COLO668 (cell line): ENCODE measurements around the gene FGF7.
A peak's percentile ranks its signal among the peaks of the same experiment; 100 is the strongest.
"Not testable (repeated sequence)": the region's sequence is repeated elsewhere in the genome, so short reads cannot be mapped to it uniquely, and the experiment has no call there.

Experiments used
- DNase-seq: peaks from one replicate; lab custom pipeline; 2025; ENCODE audit not compliant: unreplicated experiment; lab: John Stamatoyannopoulos, UW

Gene FGF7

DNA sequence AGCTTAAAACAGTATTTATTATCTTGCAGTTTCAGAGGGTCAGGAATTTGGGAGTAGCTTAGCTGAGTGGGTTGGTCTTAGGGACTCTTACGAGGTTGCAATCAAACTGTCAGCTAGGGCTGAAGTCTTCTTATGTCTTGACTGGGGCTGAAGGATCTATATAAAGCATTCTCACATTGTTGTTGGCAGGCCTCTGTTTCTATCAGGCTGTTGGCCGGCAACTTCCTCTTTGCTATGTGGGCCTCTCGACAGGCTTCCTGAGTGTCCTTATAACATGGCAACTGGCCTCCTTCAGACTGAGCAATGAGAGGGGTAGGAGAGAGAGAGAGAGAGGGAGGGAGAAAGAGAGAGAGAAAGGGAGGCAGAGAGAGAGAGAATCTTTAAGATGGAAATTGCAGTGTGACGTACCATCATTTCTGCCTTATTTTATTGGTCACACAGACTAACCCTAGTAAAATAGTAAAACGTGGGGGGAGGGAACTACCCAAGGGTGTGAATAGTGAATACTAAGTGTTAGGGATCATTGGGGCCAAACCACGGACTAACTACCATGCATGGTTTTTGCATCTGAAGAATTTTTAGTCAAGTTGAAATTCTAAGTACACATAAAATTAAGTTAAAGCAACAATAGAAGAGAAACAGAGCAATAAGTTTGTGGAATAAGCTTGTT is 16.1 kb downstream of the FGF7 start:
- no peak for DNase-seq

- no peak for DNase-seq
Measured at GRCh38 chr15:49439678-49440395, 16.8 kb downstream of the FGF7 start.

DNA sequence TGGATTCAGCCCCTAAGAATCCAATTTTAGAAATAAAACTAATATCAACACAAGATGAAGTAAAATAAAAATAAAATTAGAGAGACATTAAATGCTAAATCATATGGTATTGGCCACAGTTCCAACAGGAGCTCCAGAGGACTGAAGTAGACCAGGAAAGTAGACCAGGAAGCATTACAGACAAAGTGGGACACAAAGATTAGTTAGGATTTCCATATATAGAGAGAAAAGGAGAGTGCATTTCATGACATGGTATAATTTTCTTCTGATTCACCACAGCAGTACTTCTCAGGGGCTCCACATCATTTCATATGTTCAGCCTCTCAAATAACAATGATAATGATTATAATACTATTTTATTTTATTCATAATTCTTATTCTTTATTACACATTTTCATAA is 18.3 kb downstream of the FGF7 start:
- DNase-seq, result no peak

DNA sequence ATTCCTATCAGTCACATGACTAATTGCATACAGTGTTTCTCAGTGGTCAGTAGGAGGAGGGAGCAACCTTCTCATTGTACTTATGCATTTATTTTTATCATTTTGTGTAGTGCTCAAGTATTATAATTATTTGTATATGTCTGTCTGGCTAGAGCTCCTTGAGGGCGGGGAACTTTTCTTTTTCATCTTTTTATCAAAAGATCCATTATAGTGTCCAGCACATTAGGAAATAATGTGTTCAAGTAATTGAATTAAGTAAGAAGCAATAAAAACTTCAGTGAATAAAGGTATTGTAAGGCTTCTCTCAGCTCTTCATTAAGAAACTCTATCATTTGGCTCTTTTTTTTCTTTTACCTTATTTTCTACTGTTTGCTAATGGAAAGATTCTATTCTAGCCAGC is 18.8 kb downstream of the FGF7 start:
- DNase-seq, result no peak

GRCh38 chr15:49452595-49452994 is 29.6 kb downstream of the FGF7 start:
- DNase-seq, result no peak

DNA sequence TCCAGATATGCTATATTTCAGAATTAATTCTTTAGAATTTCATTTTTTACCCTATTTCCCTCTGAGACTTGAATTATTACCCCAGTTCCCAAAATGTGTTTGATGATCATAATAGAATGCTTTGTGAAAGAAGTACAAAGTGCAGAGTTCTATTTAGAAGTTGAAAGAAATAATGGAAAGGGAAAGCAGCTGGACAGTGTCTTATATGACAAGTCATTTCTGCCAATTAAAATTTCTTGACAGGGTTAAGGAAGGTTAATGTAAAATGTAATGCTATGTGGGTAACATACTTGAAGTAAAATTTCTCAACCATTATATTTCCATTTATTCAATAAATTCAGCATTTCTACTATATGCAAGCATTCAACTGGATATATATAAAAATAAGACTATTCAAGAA is 33.1 kb downstream of the FGF7 start:
- DNase-seq, result no peak

DNA sequence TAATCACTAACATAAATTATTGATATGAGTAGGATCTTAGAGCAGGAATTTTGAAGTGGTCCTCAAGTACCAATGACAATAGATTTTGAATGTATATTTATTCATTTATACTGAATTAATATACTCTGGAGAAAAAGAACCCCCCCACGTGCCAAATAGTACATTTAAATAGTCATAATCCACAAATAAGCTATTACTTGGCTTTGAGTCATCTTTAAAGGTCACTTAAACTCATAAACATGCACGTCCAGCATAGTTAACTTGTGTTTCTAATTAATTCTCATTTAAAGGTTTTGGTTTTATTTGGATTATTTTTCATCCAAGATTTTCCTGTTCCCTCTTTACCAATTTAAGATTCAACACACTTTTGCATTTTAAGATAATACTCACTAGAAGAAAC is 35.1 kb downstream of the FGF7 start:
- DNase-seq, result no peak

GRCh38 chr15:49460411-49460941 is 37.4 kb downstream of the FGF7 start:
- DNase-seq, result no peak

GRCh38 chr15:49462232-49462844 is 39.3 kb downstream of the FGF7 start:
- no peak for DNase-seq

DNA sequence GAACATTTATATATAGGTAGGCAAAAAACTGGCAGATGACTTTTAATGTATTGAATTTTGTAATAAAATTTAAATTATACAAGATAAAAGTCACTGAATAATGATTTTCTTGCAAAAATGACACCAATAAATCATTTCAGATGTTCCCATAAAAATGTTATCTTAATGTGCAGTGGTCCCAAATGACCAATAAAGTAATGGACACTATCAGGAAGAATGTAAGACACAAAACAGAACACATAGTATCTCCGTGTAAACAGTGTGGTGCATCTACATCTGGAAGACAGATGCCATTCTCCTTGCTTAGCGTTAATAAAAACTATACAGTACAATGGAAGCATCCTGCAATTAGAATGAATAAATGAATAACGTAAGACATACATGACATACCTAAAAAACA is 41.5 kb downstream of the FGF7 start:
- no peak for DNase-seq

DNA sequence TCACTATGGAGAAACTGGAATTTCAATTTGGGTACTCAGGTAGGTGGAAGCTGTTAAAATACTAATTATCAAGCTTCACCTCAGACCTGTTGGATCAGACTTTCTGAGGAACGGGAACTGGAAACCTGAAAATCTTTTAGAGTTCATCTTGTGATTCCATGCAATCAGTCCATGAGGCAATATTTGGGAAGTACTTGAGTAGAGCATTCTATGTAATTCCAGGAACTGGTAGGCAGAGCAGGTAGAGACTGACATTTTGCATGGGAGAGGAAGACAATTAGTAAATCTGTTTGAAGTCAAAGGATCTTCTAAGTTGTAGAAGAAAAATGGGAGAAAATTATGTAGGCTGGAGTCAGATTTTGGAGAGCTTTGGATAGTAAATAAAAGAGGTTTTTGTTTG is 43.1 kb downstream of the FGF7 start:
- no peak for DNase-seq

- DNase-seq, result no peak
Measured at GRCh38 chr15:49467746-49468480, 44.9 kb downstream of the FGF7 start.

- no peak for DNase-seq
Measured at GRCh38 chr15:49468481-49468839, 45.4 kb downstream of the FGF7 start.

DNA sequence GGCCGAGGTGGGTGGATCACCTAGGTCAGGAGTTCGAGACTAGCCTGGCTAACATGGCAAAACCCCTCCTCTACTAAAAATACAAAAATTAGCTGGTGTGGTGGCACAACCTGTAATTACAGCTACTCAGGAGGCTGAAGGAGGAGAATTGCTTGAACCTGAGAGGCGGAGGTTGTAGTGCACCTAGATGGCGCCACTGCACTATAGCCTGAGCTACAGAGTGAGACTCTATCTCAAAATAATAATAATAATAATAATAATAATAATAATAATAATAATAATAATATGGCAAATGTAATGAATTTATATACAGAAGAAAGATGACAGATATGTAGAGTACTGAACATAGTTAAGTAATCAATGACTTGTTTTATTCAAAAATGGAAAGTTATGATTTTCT is 48.2 kb downstream of the FGF7 start:
- DNase-seq, result peak; percentile 17

DNA sequence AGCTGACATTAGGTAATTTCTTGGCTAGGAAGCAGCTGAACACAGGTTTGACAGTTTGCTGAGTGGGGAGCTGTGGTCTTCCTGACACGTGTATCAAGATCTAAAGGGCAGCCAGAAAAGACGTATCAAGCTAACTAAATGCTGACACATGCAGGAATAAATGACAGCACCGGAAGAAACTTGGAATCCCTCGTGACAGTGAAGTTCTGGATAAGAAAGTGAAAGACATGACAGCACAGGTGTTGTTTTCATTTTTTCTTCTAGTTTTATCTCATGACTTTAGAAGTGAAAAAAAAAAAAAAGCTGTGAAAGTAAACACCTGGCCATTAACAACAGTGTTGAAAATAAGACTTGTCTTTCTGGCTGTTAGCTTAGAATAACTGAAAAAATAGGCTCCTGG is 48.7 kb downstream of the FGF7 start:
- no peak for DNase-seq

GRCh38 chr15:49472338-49472737 is 49.3 kb downstream of the FGF7 start:
- no peak for DNase-seq

DNA sequence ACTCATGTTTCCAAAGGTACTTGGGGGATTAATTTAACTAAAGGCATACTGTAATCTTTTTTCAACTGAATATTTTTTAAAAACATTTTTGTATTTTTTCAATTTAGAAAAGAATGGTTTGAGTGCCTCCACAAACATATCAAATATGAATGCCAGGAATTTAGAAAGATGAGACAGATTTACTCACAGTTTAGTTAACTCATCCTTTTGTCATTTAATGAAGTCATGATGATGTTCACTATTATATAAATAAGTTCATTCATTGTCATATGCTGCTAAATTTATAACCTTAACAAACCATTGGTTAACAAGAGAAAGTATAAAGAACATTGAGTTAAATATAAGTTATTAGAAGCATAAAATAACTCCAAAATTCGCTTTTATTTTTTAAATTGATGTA is 50.0 kb downstream of the FGF7 start:
- no peak for DNase-seq

DNA sequence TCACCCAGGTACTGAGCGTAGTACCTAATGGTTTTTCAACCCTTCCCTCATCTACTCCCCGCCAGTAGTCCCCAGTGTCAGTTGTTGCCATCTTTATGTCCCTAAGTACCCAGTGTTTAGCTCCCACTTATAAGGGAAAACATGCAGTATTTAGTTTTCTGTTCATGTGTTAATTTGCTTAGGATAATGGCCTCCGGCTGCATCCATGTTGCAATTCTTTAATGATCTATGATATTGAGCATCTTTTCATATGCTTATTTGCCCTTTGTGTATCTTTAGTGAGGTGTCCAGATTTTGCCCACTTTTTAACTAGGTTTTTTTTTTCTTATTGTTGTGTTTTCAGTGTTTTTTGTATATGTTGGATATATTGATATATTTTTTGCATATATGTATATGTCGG is 55.0 kb downstream of the FGF7 start:
- not testable (repeated sequence) for DNase-seq

DNA sequence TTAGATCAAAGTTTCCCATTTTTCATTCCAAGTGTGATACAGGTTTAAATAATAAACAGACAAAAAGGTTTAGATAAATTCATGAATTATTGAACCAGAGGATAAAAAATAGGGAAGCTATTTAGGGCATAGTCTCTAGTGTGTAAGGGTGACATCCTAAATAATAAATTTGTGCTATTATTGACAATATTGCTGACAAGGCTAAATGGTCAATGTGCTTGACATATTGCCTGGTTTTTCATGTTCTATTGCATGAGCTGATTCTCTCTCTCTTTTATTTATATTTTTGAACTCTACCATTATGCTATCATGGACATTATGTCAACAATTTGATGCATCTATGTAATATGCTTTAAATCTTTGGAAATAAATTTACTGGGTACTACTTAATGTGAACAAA is 55.9 kb downstream of the FGF7 start:
- DNase-seq, result not testable (repeated sequence)

GRCh38 chr15:49485401-49485800 is 62.4 kb downstream of the FGF7 start:
- DNase-seq, result not testable (repeated sequence)

DNA sequence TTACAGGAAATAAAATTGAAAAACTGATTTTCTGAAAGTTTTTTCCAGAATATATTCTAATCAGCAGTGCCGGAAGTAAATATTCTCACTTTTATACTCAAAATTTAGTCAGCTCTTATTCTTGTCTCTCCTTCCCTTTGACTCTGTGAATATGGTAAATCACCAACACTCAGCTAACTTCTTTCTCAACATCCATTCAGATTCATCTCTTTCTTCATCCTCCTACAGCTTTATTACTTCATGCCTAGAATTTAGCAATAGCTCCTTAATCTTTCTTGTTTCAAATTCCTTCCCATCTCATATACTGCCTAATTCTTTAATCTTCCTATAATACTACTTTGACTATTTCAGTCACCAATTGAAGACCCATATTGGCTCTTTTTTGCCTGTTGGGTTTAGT is 67.9 kb downstream of the FGF7 start:
- no peak for DNase-seq

DNA sequence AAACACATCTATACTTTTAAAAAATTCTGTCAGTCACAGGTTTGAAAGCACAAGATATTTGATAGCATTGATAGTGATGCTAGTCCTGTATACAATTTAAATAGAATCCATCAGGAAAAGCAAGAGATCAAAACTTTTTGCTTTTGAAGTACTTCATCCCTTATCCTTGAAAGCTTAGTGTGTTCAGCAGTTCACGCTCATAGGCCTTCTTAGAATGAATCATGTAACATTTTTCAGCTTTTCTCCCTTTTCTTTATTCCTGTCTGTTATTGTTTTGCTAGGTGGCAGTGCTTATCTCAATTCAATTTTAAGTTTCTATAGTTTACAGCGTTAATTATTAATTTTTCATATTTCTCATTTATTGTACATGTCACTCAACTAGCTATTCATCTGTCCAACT is 69.1 kb downstream of the FGF7 start:
- DNase-seq, result no peak
